Measurements from ENCODE around the gene ZNF462. TPM values are rescaled to one million over a fixed set of nuclear protein-coding genes. Genes with fewer than 3 reads are reported as not detected.

Gene ZNF462
- total RNA-seq, 2 donors from 2014 or later, result 41.4 to 54.4 TPM

GRCh38 chr9:106994463-106994862 lies 131.5 kb downstream of the ZNF462 start:
- Histone ChIP-seq H3K4me1 (replicated peaks) (no peaks in the 10 kb centered on the region), H3K27ac (no peak overlapping the region), H3K36me3 (no peaks in the 10 kb centered on the region), H3K9me3 (no peaks in the 10 kb centered on the region), H3K4me3 (no peak overlapping the region), H3K27me3 (replicated peaks; ENCODE audit: insufficient read depth) (no peaks in the 10 kb centered on the region)
- WGBS, result 67% methylated on average over 4 of the region's 4 CpGs
- no peak for DNase-seq (ENCODE audit: low spot score)
- TF ChIP-seq CTCF (IDR thresholded peaks at IDR 0.05) (no peak), POLR2AphosphoS5 (IDR thresholded peaks at IDR 0.05) (no peak)
- intact Hi-C loops (cut with DNase I), result no loop called here

GRCh38 chr9:107000218-107000617 lies 137.3 kb downstream of the ZNF462 start:
- no peaks in the 10 kb centered on the region for H3K9me3 ChIP-seq
- no peaks in the 10 kb centered on the region for H3K27me3 ChIP-seq (replicated peaks; ENCODE audit: insufficient read depth)
- H3K36me3 ChIP-seq, result no peaks in the 10 kb centered on the region
- no peak overlapping the region for H3K27ac ChIP-seq
- intact Hi-C loops (cut with DNase I), result no loop called here
- 77% methylated on average over 3 of the region's 3 CpGs for WGBS
- no peak overlapping the region for H3K4me3 ChIP-seq
- TF ChIP-seq CTCF (IDR thresholded peaks at IDR 0.05) (no peak), POLR2A (IDR thresholded peaks at IDR 0.05) (no peak), POLR2AphosphoS5 (IDR thresholded peaks at IDR 0.05) (no peak)
- H3K4me1 ChIP-seq (replicated peaks), result no peaks in the 10 kb centered on the region
- no peak for DNase-seq (ENCODE audit: low spot score)

GRCh38 chr9:107005201-107005600 lies 142.2 kb downstream of the ZNF462 start:
- no peaks in the 10 kb centered on the region for H3K4me1 ChIP-seq (replicated peaks)
- no peaks in the 10 kb centered on the region for H3K9me3 ChIP-seq
- no peak overlapping the region for H3K27ac ChIP-seq
- no peak overlapping the region for H3K4me3 ChIP-seq
- H3K27me3 ChIP-seq (replicated peaks; ENCODE audit: insufficient read depth), result no peaks in the 10 kb centered on the region
- no peak for DNase-seq (ENCODE audit: low spot score)
- intact Hi-C loops (cut with DNase I), result no loop called here
- H3K36me3 ChIP-seq, result peaks cover 0 to 6% of the 10 kb centered on the region in 2 donors
- TF ChIP-seq POLR2AphosphoS5 (IDR thresholded peaks at IDR 0.05), result no peak
- no peak for TF ChIP-seq CTCF (IDR thresholded peaks at IDR 0.05)
- TF ChIP-seq POLR2A (IDR thresholded peaks at IDR 0.05), result no peak
- 89% methylated on average over 3 of the region's 3 CpGs for WGBS

- DNase-seq (ENCODE audit: low spot score), result no peak
- WGBS, result 66% methylated on average over 6 of the region's 6 CpGs
- H3K4me3 ChIP-seq, result no peak overlapping the region
These were observed 144.4 kb downstream of the ZNF462 start for GRCh38 chr9:107007402-107007801.

GRCh38 chr9:107008011-107008410 lies 145.0 kb downstream of the ZNF462 start:
- Histone ChIP-seq H3K27me3 (replicated peaks; ENCODE audit: insufficient read depth) (no peaks in the 10 kb centered on the region), H3K27ac (no peak overlapping the region), H3K4me3 (no peak overlapping the region), H3K36me3 (peaks cover 0 to 13% of the 10 kb centered on the region in 2 donors), H3K4me1 (replicated peaks) (no peaks in the 10 kb centered on the region), H3K9me3 (no peaks in the 10 kb centered on the region)
- DNase-seq (ENCODE audit: low spot score), result no peak
- 95% methylated on average over 3 of the region's 3 CpGs for WGBS
- intact Hi-C loops (cut with DNase I), result no loop called here
- TF ChIP-seq POLR2A (IDR thresholded peaks at IDR 0.05) (no peak), CTCF (IDR thresholded peaks at IDR 0.05) (no peak), POLR2AphosphoS5 (IDR thresholded peaks at IDR 0.05) (no peak)

More at GRCh38 chr9:107007402-107007801, 144.4 kb downstream of the ZNF462 start:
- Histone ChIP-seq H3K27ac (no peak overlapping the region), H3K36me3 (peaks cover 0 to 13% of the 10 kb centered on the region in 2 donors), H3K9me3 (no peaks in the 10 kb centered on the region), H3K4me1 (replicated peaks) (no peaks in the 10 kb centered on the region), H3K27me3 (replicated peaks; ENCODE audit: insufficient read depth) (no peaks in the 10 kb centered on the region)
- TF ChIP-seq POLR2AphosphoS5 (IDR thresholded peaks at IDR 0.05), result no peak
- intact Hi-C loops (cut with DNase I), result no loop called here
